GM12801 (cell line): Measurements from ENCODE around the gene BTG3.

Source experiments
- CTCF ChIP-seq: IDR thresholded peaks from one replicate; pipeline ENCODE4 v1.5.1; 2011; ENCODE audit warnings: control low read depth; ENCODE audit not compliant: insufficient read length; ENCODE audit errors: extremely low read depth

The BTG3 gene

GRCh38 chr21:17644186-17644585 is 31.5 kb upstream of the BTG3 start:
- no peak for TF ChIP-seq CTCF

GRCh38 chr21:17640821-17641220 is 28.1 kb upstream of the BTG3 start:
- no peak for TF ChIP-seq CTCF

GRCh38 chr21:17636711-17637110 is 24.0 kb upstream of the BTG3 start:
- TF ChIP-seq CTCF = no peak

GRCh38 chr21:17631195-17631594 is 18.5 kb upstream of the BTG3 start:
- no peak for TF ChIP-seq CTCF

GRCh38 chr21:17622018-17622417 is 9.3 kb upstream of the BTG3 start:
- TF ChIP-seq CTCF = no peak

- no peak for TF ChIP-seq CTCF
Measured at GRCh38 chr21:17616831-17617230, 4.1 kb upstream of the BTG3 start.

- TF ChIP-seq CTCF = no peak
Measured at GRCh38 chr21:17613242-17613676, 558 bp upstream of the BTG3 start.

- TF ChIP-seq CTCF = no peak
Measured at GRCh38 chr21:17612023-17612564, 607 bp downstream of the BTG3 start.
